Fibroblast of pulmonary artery (primary cell): ENCODE measurements around the gene DMRT3.

ENCODE experiments used
- DNase-seq: peaks from one replicate; pipeline ENCODE4 v3.0.0-alpha.2; 2010; ENCODE audit warnings: low read depth
- H3K4me3 ChIP-seq: replicated peaks from 2 replicates; pipeline ENCODE4 v1.5.1; 2011; ENCODE audit warnings: low read depth, mild to moderate bottlenecking, control low read depth, low read length, moderate library complexity
- TF ChIP-seq, protein P1 (sequence below): IDR thresholded peaks from 2 replicates; pipeline ENCODE4 v1.5.1; 2011; ENCODE audit warnings: mild to moderate bottlenecking, control low read depth, low read length, inconsistent platforms; ENCODE audit errors: missing control alignments

DMRT3 gene, protein sequence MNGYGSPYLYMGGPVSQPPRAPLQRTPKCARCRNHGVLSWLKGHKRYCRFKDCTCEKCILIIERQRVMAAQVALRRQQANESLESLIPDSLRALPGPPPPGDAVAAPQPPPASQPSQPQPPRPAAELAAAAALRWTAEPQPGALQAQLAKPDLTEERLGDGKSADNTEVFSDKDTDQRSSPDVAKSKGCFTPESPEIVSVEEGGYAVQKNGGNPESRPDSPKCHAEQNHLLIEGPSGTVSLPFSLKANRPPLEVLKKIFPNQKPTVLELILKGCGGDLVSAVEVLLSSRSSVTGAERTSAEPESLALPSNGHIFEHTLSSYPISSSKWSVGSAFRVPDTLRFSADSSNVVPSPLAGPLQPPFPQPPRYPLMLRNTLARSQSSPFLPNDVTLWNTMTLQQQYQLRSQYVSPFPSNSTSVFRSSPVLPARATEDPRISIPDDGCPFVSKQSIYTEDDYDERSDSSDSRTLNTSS

DNA sequence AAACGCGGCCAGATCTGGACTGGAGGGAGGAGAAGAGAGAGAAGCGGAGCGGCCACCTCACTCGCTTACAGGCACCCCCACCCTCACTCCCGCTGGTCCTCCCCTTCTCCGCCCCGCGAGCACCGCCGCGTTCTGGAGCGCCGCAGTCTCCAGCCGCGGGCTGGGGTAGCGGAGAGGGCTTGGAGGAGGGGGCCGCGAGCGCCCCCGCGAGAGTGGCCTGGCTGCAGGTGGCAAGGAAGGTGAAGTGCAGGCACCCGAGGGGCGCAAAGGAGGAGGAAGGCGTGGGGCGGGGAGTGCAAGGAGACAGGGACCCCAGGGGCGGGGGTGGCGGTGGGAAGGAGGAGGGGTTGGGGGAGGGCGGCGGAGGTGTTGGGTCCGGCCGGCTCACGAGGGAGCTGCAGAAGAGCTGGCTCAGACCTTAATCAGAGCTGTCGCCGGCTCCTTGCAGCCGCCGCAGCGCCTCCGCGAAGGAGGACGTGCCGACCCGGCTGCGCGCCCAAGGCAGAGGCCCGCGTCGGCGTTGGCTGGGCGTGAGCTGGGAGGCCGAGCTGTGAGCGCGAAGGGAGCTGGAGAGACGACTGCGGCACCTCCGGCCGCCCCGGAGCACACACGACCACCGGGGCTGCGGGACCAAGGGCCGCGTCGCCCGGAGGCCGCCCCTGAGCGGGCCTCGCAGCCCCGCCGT, at the start of gene DMRT3:
TSS of gene DMRT3 (plus strand) at position 398 of the 685 bp plus-strand sequence. CDS start 347 bp downstream, outside the sequence.
- no peak within 1 kb of the TSS for H3K4me3 ChIP-seq
- no peak for DNase-seq
- TF ChIP-seq, protein P1, sequence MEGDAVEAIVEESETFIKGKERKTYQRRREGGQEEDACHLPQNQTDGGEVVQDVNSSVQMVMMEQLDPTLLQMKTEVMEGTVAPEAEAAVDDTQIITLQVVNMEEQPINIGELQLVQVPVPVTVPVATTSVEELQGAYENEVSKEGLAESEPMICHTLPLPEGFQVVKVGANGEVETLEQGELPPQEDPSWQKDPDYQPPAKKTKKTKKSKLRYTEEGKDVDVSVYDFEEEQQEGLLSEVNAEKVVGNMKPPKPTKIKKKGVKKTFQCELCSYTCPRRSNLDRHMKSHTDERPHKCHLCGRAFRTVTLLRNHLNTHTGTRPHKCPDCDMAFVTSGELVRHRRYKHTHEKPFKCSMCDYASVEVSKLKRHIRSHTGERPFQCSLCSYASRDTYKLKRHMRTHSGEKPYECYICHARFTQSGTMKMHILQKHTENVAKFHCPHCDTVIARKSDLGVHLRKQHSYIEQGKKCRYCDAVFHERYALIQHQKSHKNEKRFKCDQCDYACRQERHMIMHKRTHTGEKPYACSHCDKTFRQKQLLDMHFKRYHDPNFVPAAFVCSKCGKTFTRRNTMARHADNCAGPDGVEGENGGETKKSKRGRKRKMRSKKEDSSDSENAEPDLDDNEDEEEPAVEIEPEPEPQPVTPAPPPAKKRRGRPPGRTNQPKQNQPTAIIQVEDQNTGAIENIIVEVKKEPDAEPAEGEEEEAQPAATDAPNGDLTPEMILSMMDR = no peak

DNA sequence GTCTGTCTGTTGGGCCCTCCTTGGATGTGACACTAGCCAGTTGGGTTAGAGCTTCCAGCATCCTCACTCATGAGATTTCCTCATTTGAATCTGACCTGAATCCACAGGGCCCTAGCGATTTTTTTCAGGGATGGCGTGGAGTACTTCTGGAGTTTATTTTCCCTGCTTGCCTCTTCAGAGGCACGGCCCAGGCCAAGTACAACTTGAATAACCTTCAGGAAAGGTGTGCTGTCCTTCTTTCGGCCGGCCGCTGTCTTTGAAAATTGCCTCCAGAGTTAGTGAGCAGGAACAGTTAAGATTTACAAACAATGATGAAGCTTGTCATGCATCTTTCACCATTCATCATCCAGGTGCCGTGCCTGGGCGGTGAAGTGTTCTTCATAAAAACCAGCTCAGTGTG, 49.5 kb upstream of the DMRT3 start:
- no peak for DNase-seq
- TF ChIP-seq, protein P1 = no peak
- H3K4me3 ChIP-seq = no peak overlapping the region

DNA sequence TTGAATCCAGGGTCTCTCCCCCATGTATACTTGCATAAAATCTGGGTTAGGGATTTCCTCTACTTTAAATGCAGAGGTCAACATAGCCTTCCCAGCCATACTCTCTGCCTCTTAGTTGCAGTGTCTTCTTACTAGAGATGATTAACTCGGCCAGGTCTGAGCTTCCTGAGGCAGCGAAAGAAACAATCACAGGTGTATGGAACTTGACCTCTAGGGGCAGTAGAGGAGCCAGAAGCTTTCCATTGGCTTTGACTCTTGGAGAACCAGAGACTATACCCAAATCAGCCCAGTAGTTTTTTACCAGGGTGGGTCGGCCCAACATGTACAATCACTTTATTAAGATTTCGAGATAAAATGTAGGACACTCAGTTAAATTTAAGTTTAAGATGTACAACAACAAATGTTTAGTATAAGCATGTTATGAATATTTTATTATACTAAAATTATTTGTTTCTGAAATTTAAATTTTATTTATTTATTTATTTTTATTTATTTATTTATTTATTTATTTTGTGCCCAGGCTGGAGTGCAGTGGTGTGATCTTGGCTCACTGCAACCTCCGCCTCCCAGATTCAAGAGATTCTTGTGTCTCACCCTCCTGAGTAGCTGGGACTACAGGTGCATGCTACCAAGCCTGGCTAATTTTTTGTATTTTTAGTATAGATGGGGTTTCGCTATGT, 48.0 kb upstream of the DMRT3 start:
- TF ChIP-seq, protein P1 = peak; percentile 37
- DNase-seq = peak; percentile 1
- H3K4me3 ChIP-seq = no peak overlapping the region

DNA sequence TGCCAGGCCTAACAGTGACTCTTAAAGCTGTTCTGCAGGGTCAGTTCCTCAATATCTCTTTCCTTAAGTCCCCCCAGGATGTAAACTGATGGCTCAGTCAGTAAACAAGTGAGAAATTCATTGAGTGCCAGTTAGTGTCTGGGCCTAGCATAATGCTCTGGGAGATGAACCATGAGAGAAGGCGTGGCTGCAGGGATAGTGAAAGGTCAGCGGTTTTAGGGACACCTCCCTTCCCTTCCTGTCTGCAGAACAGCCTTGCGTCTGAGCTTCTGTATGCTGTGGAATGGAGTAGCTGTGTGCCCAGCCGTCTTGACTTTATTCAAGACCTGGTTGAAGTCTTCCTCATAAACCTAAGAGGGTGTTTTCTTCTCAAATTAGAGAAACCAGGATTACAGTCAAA, 46.7 kb upstream of the DMRT3 start:
- DNase-seq = no peak
- TF ChIP-seq, protein P1 = no peak
- no peak overlapping the region for H3K4me3 ChIP-seq

DNA sequence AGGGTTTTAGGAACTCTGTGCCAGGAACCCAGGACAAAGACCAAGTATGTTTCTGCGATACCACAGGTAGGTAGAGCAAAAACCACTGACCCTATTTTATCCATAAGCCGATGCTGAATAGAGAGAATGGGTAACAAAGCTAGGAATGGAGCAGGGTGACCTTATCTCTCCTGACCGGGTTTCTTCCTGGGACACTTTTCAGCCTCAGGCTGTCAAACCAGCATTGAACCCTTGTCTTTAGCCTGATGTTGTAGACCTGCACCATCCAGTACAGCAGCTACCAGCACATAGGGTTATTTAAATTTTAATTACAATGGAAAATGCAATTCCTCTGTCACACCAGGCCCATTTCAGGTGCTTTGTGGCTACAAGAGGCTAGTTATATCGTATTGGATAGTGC, 43.1 kb upstream of the DMRT3 start:
- TF ChIP-seq, protein P1 = no peak
- DNase-seq = no peak
- H3K4me3 ChIP-seq = no peak overlapping the region

DNA sequence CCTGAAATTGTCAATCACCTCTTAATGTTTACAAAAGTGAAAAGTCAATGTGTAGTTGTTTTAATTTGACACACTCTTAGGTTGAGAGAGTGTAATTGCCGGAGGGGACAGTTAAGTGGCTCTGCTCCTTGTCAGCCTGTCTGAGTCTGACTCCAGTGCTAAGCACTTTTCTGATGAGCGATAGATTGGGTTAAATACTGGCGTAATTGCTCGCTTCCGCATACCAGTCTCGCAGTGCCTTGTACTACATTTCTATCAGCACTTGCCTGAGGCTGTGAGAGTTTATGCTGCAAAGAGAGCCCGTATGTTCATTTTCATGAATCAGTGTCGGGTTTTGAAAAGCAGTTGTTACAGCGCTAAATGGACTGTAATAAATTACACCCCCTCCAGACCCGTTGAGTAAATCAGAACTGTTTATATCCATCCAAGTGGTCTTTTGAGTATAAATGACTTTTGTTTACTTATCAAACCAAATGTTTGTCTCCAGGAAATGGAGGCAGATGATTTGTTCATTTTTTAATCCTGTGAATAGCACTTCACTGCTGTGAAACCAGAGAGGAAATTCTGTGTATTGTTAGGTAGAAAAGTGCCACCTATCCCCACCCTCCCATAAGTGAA, 41.0 kb upstream of the DMRT3 start:
- TF ChIP-seq, protein P1 = no peak
- no peak overlapping the region for H3K4me3 ChIP-seq
- DNase-seq = peak; percentile 2
